GM12878 (cell line): ENCODE results near the gene HMMR. TPM values are rescaled to one million over a fixed set of nuclear protein-coding genes. Genes with fewer than 3 reads are reported as not detected.
A peak's percentile ranks its signal among the peaks of the same experiment; 100 is the strongest.

Source experiments
- BRCA1 ChIP-seq: IDR thresholded peaks from 2 replicates; pipeline ENCODE4 v1.6.1; 2011; ENCODE audit warnings: low read depth, low read length, improper control_type of control experiment
- CBFB ChIP-seq: IDR thresholded peaks from 2 replicates; pipeline ENCODE4 v1.6.1; 2016; ENCODE audit warnings: antibody characterized with exemption, low read depth
- CHD2 ChIP-seq: IDR thresholded peaks from 2 replicates; pipeline ENCODE4 v1.6.1; 2011; ENCODE audit warnings: low read depth, low read length, improper control_type of control experiment, borderline replicate concordance
- CREB1 ChIP-seq: IDR thresholded peaks from 2 replicates; pipeline ENCODE4 v1.6.1; 2012; ENCODE audit warnings: low read depth, mild to moderate bottlenecking, inconsistent platforms
- CREM ChIP-seq: IDR thresholded peaks from 2 replicates; pipeline ENCODE4 v1.6.1; 2014; ENCODE audit warnings: antibody characterized with exemption, low read depth
- ESRRA ChIP-seq: IDR thresholded peaks from 2 replicates; pipeline ENCODE4 v1.6.1; 2012; ENCODE audit warnings: mild to moderate bottlenecking, low read length, improper control_type of control experiment
- LARP7 ChIP-seq: fragments of 450-650 bp; IDR thresholded peaks from 2 replicates; pipeline ENCODE4 v1.6.1; 2017; ENCODE audit warnings: mild to moderate bottlenecking
- MXI1 ChIP-seq: fragments of 150-350 bp; IDR thresholded peaks from 2 replicates; pipeline ENCODE4 v1.6.1; 2011; ENCODE audit warnings: low read depth, mild to moderate bottlenecking, inconsistent platforms, low read length, improper control_type of control experiment
- NFYB ChIP-seq: IDR thresholded peaks from 2 replicates; pipeline ENCODE4 v1.6.1; 2011; ENCODE audit warnings: low read depth, mild to moderate bottlenecking, low read length, improper control_type of control experiment, moderate library complexity; ENCODE audit not compliant: insufficient read depth
- NR2C2 ChIP-seq: IDR thresholded peaks from 2 replicates; pipeline ENCODE4 v1.6.1; 2011; ENCODE audit warnings: borderline replicate concordance, low read depth; ENCODE audit not compliant: control insufficient read depth, insufficient read length
- PKNOX1 ChIP-seq: fragments of 450-650 bp; IDR thresholded peaks from 2 replicates; pipeline ENCODE4 v1.6.1; 2016; ENCODE audit warnings: mild to moderate bottlenecking
- RFX5 ChIP-seq: IDR thresholded peaks from 2 replicates; pipeline ENCODE4 v1.6.1; 2011; ENCODE audit warnings: low read depth, low read length, improper control_type of control experiment
- RUNX3 ChIP-seq: IDR thresholded peaks from 2 replicates; pipeline ENCODE4 v1.6.1; 2012; ENCODE audit warnings: low read length, inconsistent platforms
- SIN3A ChIP-seq: IDR thresholded peaks from 2 replicates; pipeline ENCODE4 v1.6.1; 2012; ENCODE audit warnings: low read depth, low read length, improper control_type of control experiment
- SKIL ChIP-seq: fragments of 450-650 bp; IDR thresholded peaks from 2 replicates; pipeline ENCODE4 v1.6.1; 2017; ENCODE audit warnings: mild to moderate bottlenecking, low read depth, inconsistent platforms; ENCODE audit not compliant: poor library complexity, severe bottlenecking
- SMAD1 ChIP-seq: fragments of 450-650 bp; IDR thresholded peaks from 2 replicates; pipeline ENCODE4 v1.6.1; 2018; ENCODE audit warnings: mild to moderate bottlenecking, low read depth; ENCODE audit not compliant: partially characterized antibody
- STAT1 ChIP-seq: fragments of 450-650 bp; conservative IDR thresholded peaks from 2 replicates; pipeline ENCODE4 v1.6.1; 2014; ENCODE audit warnings: antibody characterized with exemption, mild to moderate bottlenecking
- TARDBP ChIP-seq: IDR thresholded peaks from 2 replicates; pipeline ENCODE4 v1.6.1; 2016; ENCODE audit warnings: borderline replicate concordance
- TCF12 ChIP-seq: IDR thresholded peaks from 2 replicates; pipeline ENCODE4 v1.6.1; 2011; ENCODE audit warnings: low read depth, mild to moderate bottlenecking, low read length
- USF1 ChIP-seq: IDR thresholded peaks from 2 replicates; pipeline ENCODE4 v1.6.1; 2011; ENCODE audit warnings: borderline replicate concordance, low read depth, mild to moderate bottlenecking, moderate library complexity, mixed read lengths, low read length; ENCODE audit not compliant: insufficient read depth; ENCODE audit errors: extremely low read length
- ZBTB40 ChIP-seq: fragments of 450-650 bp; IDR thresholded peaks from 2 replicates; pipeline ENCODE4 v1.6.1; 2016; ENCODE audit warnings: mild to moderate bottlenecking, moderate library complexity, borderline replicate concordance
- ZNF24 ChIP-seq: fragments of 450-650 bp; IDR thresholded peaks from 2 replicates; pipeline ENCODE4 v1.6.1; 2017; ENCODE audit warnings: antibody characterized with exemption, mild to moderate bottlenecking
- ZSCAN29 ChIP-seq: fragments of 450-650 bp; IDR thresholded peaks from 2 replicates; pipeline ENCODE4 v1.6.1; 2017; ENCODE audit warnings: mild to moderate bottlenecking, moderate library complexity
- polyA plus RNA-seq, 11 experiments: library from polyadenylated mRNA; depleted of rRNA in 4 of 11; unstranded in 6 of 11; stranded (reverse) in 5 of 11; fragments of >200 nt; fragmentation: Nextera tagmentation in 4 of 11; fragmentation: Illumina TruSeq in 1 of 11; extraction: Ambion mirVana in 4 of 11; extraction: Trizol in 1 of 11; gene quantifications; 1 replicate in 1 of 11; 2 replicates in 10 of 11; pipeline versions ENCODE4 v1.2.1 to v1.2.3, GENCODE V29; 2011 to 2016; ENCODE audit warnings: inconsistent platforms in 2 of 11, missing spikeins in 2 of 11, low read depth in 1 of 11
- total RNA-seq, 4 experiments: library from RNA; depleted of rRNA in 3 of 4; stranded (reverse); fragments of >200 nt in 3 of 4; fragmentation: Illumina TruSeq in 1 of 4; extraction: Trizol in 1 of 4; gene quantifications; 2 replicates each; pipeline versions ENCODE4 v1.2.1 to v1.2.3, GENCODE V29; 2013 to 2021

The HMMR gene
- total and polyA plus RNA-seq, 10 of the 15 experiments (the other 5 are each of a cell fraction or from before 2014, with no cell fraction given), result 44.1 to 122 (median 64.2) TPM

GRCh38 chr5:163437309-163438182 is 22.9 kb upstream of the HMMR start, which contains the start of gene CCNG1 (continued):
- TF ChIP-seq SKIL, result no peak
- peak; percentile 67 for TF ChIP-seq RFX5
- TF ChIP-seq PKNOX1, result peak; percentile 99
- peak; percentile 56; the same call in 1 of the 2 replicates for TF ChIP-seq TCF12
- peak; percentile 82 for TF ChIP-seq SIN3A
- TF ChIP-seq CREM, result peak; percentile 17; the same call in 1 of the 2 replicates
- TF ChIP-seq NFYB, result peak; percentile 94
- no peak for TF ChIP-seq STAT1
- TF ChIP-seq CREB1, result peak; percentile 43
- TF ChIP-seq MXI1, result peak; percentile 63; the same call in 1 of the 2 replicates
- no peak for TF ChIP-seq NR2C2
- TF ChIP-seq TARDBP, result no peak
- no peak for TF ChIP-seq USF1
- no peak; the same call in 1 of the 2 replicates for TF ChIP-seq ZBTB40
- peak; percentile 80; the same call in 1 of the 2 replicates for TF ChIP-seq CBFB
- no peak for TF ChIP-seq ESRRA
- TF ChIP-seq LARP7, result peak; percentile 80; the same call in 1 of the 2 replicates
- peak; percentile 96 for TF ChIP-seq CHD2
- TF ChIP-seq ZSCAN29, result no peak
- TF ChIP-seq BRCA1, result peak; percentile 66
- no peak for TF ChIP-seq RUNX3
- peak; percentile 68 for TF ChIP-seq SMAD1
- TF ChIP-seq ZNF24, result 0 out of 2 replicates have a peak, but pooled peaks have one; percentile 47
